ENCODE data around the gene CKAP2L. TPM values are rescaled to one million over a fixed set of nuclear protein-coding genes. Genes with fewer than 3 reads are reported as not detected.

The CKAP2L gene
- 0.50 and 15.3 TPM in 2 replicates for total RNA-seq

GRCh38 chr2:112764071-112765044, at the start of gene CKAP2L:
CKAP2L (minus strand) TSS chr2:112764609; CDS start chr2:112764598, 11 bp downstream.

GRCh38 chr2:112784199-112785189, 20.1 kb upstream of the CKAP2L start, which contains the start of gene IL1A:
IL1A (minus strand) TSS chr2:112784493; CDS start chr2:112783770, 723 bp downstream.

GRCh38 chr2:112720785-112721184, 43.6 kb downstream of the CKAP2L start, which contains the start of gene NT5DC4:
NT5DC4 (plus strand) TSS chr2:112721020; CDS start chr2:112721080, 60 bp downstream.

Other genes with a start within 250 kb of the CKAP2L start
- gene POLR1B, start 222.1 kb downstream of the CKAP2L start, total RNA-seq = 10.9 and 12.5 TPM in 2 replicates
- gene CHCHD5, start 180.0 kb downstream of the CKAP2L start, total RNA-seq = 6.4 and 10.4 TPM in 2 replicates
- gene SLC20A1, start 118.7 kb downstream of the CKAP2L start, total RNA-seq = 50.4 and 77.5 TPM in 2 replicates
- gene NT5DC4, start 43.6 kb downstream of the CKAP2L start, total RNA-seq = not detected in 2 replicates
- gene IL1A, start 19.9 kb upstream of the CKAP2L start, total RNA-seq = 0.15 and 0.33 TPM in 2 replicates
- gene IL1B, start 72.2 kb upstream of the CKAP2L start, total RNA-seq = 0.15 and 0.50 TPM in 2 replicates
- not detected in 2 replicates for gene IL37, start 146.6 kb upstream of the CKAP2L start, total RNA-seq
- not detected in 2 replicates for gene IL36G, start 213.4 kb upstream of the CKAP2L start, total RNA-seq
- not detected in 2 replicates for gene IL36A, start 240.8 kb upstream of the CKAP2L start, total RNA-seq